Measurements from ENCODE around the gene PCSK6.

GRCh38 chr15:101401286-101401685 lies 88.2 kb downstream of the PCSK6 start:
- TF ChIP-seq EZH2 (IDR thresholded peaks at IDR 0.05; ENCODE audit: borderline replicate concordance, low read depth, low read length, severe bottlenecking) (no peak), CTCF (IDR thresholded peaks at IDR 0.05; ENCODE audit: borderline replicate concordance, extremely low read depth, low read length, poor library complexity, severe bottlenecking) (no peak)
